Large intestine (tissue), 3 donors: Measurements from ENCODE around the gene RGS9. TPM values are rescaled to one million over a fixed set of nuclear protein-coding genes. Genes with fewer than 3 reads are reported as not detected.

Experiments used
- DNase-seq, 2 donors: peaks; one replicate each; pipeline versions ENCODE4 v3.0.0 to v3.0.0-alpha.2; 2013
- H3K27ac ChIP-seq: one replicate; pipeline ENCODE4 v1.5.1; 2013; ENCODE audit warnings: low read length
- H3K27me3 ChIP-seq: 2 replicates; pipeline ENCODE4 v1.6.1; 2013; ENCODE audit warnings: low read length; ENCODE audit not compliant: control insufficient read depth, insufficient read depth
- H3K36me3 ChIP-seq: 2 replicates; pipeline ENCODE4 v1.6.1; 2013; ENCODE audit warnings: low read length; ENCODE audit not compliant: control insufficient read depth, insufficient read depth
- H3K4me1 ChIP-seq: one replicate; pipeline ENCODE4 v1.6.1; 2013; ENCODE audit warnings: low read length; ENCODE audit not compliant: control insufficient read depth, insufficient read depth
- H3K4me3 ChIP-seq: one replicate; pipeline ENCODE4 v1.5.1; 2013; ENCODE audit warnings: low read length
- H3K9me3 ChIP-seq: one replicate; pipeline ENCODE4 v1.6.1; 2013; ENCODE audit warnings: mild to moderate bottlenecking, low read depth, low read length, moderate library complexity; ENCODE audit not compliant: control insufficient read depth
- WGBS: methylation state at CpG from one replicate; pipeline ENCODE4 v1.1.5; 2013; ENCODE audit warnings: low lambda C conversion rate; ENCODE audit not compliant: insufficient coverage; 5-methylcytosine and 5-hydroxymethylcytosine counted together
- polyA plus RNA-seq: library from polyadenylated mRNA; unstranded; fragments of 120-200 nt; gene quantifications from one replicate; pipeline ENCODE4 v1.2.1, GENCODE V29; 2013

Gene RGS9
- polyA plus RNA-seq, 1 donor, result 7.5 TPM

GRCh38 chr17:65254166-65254565, 117.0 kb downstream of the RGS9 start:
- H3K9me3 ChIP-seq, result no peaks in the 10 kb centered on the region
- no peaks in the 10 kb centered on the region for H3K27me3 ChIP-seq
- no peaks in the 10 kb centered on the region for H3K4me1 ChIP-seq
- no CpG with 5 or more reads among the region's 1 CpG for WGBS
- no peak overlapping the region for H3K4me3 ChIP-seq
- no peaks in the 10 kb centered on the region for H3K36me3 ChIP-seq
- no peak overlapping the region for H3K27ac ChIP-seq
- no peak for DNase-seq

GRCh38 chr17:65259281-65259680, 122.1 kb downstream of the RGS9 start:
- no peak for DNase-seq
- H3K4me1 ChIP-seq, result no peaks in the 10 kb centered on the region
- no peaks in the 10 kb centered on the region for H3K9me3 ChIP-seq
- H3K4me3 ChIP-seq, result no peak overlapping the region
- H3K27me3 ChIP-seq, result no peaks in the 10 kb centered on the region
- H3K36me3 ChIP-seq, result no peaks in the 10 kb centered on the region
- no CpG with 5 or more reads among the region's 5 CpGs for WGBS
- no peak overlapping the region for H3K27ac ChIP-seq

GRCh38 chr17:65259696-65260485, 122.7 kb downstream of the RGS9 start:
- Histone ChIP-seq H3K27ac (no peak overlapping the region), H3K27me3 (no peaks in the 10 kb centered on the region), H3K9me3 (no peaks in the 10 kb centered on the region), H3K4me3 (no peak overlapping the region), H3K4me1 (no peaks in the 10 kb centered on the region), H3K36me3 (no peaks in the 10 kb centered on the region)
- no CpG with 5 or more reads among the region's 7 CpGs for WGBS
- DNase-seq, result no peak

- Histone ChIP-seq H3K36me3 (no peaks in the 10 kb centered on the region), H3K27me3 (no peaks in the 10 kb centered on the region), H3K4me3 (no peak overlapping the region), H3K4me1 (no peaks in the 10 kb centered on the region), H3K9me3 (no peaks in the 10 kb centered on the region), H3K27ac (no peak overlapping the region)
- WGBS, result no CpG with 5 or more reads among the region's 2 CpGs
- no peak for DNase-seq
Measured at GRCh38 chr17:65260626-65261025, 123.5 kb downstream of the RGS9 start.

- Histone ChIP-seq H3K4me3 (no peak overlapping the region), H3K36me3 (no peaks in the 10 kb centered on the region), H3K4me1 (no peaks in the 10 kb centered on the region), H3K9me3 (no peaks in the 10 kb centered on the region), H3K27ac (no peak overlapping the region), H3K27me3 (no peaks in the 10 kb centered on the region)
- WGBS, result 100% methylated on average over 2 of the region's 4 CpGs
- DNase-seq, result no peak
Measured at GRCh38 chr17:65261152-65261551, 124.0 kb downstream of the RGS9 start.

GRCh38 chr17:65261682-65262636, 124.8 kb downstream of the RGS9 start:
- no peak for DNase-seq
- H3K4me3 ChIP-seq, result no peak overlapping the region
- H3K27ac ChIP-seq, result no peak overlapping the region
- H3K4me1 ChIP-seq, result no peaks in the 10 kb centered on the region
- 50% methylated on average over 1 of the region's 8 CpGs for WGBS
- H3K36me3 ChIP-seq, result no peaks in the 10 kb centered on the region
- no peaks in the 10 kb centered on the region for H3K27me3 ChIP-seq
- no peaks in the 10 kb centered on the region for H3K9me3 ChIP-seq

- no peak overlapping the region for H3K4me3 ChIP-seq
- no peaks in the 10 kb centered on the region for H3K4me1 ChIP-seq
- no peaks in the 10 kb centered on the region for H3K9me3 ChIP-seq
- no peak for DNase-seq
- H3K27ac ChIP-seq, result no peak overlapping the region
- H3K27me3 ChIP-seq, result no peaks in the 10 kb centered on the region
- no peaks in the 10 kb centered on the region for H3K36me3 ChIP-seq
Measured at GRCh38 chr17:65265276-65265675, 128.1 kb downstream of the RGS9 start.

- H3K27me3 ChIP-seq, result no peaks in the 10 kb centered on the region
- no peaks in the 10 kb centered on the region for H3K4me1 ChIP-seq
- H3K36me3 ChIP-seq, result no peaks in the 10 kb centered on the region
- DNase-seq, result no peak
- H3K27ac ChIP-seq, result no peak overlapping the region
- H3K4me3 ChIP-seq, result no peak overlapping the region
- H3K9me3 ChIP-seq, result no peaks in the 10 kb centered on the region
- WGBS, result 90% methylated on average over 2 of the region's 2 CpGs
Measured at GRCh38 chr17:65268832-65269231, 131.7 kb downstream of the RGS9 start.

- no peak overlapping the region for H3K4me3 ChIP-seq
Measured at GRCh38 chr17:65270499-65271253, 133.5 kb downstream of the RGS9 start.

GRCh38 chr17:65271296-65271695, 134.1 kb downstream of the RGS9 start:
- no peaks in the 10 kb centered on the region for H3K4me1 ChIP-seq
- no peaks in the 10 kb centered on the region for H3K27me3 ChIP-seq
- no peaks in the 10 kb centered on the region for H3K36me3 ChIP-seq
- no peaks in the 10 kb centered on the region for H3K9me3 ChIP-seq
- H3K4me3 ChIP-seq, result no peak overlapping the region
- WGBS, result no CpG with 5 or more reads among the region's 4 CpGs
- H3K27ac ChIP-seq, result no peak overlapping the region
- no peak for DNase-seq

More at GRCh38 chr17:65270499-65271253, 133.5 kb downstream of the RGS9 start:
- no peaks in the 10 kb centered on the region for H3K27me3 ChIP-seq
- 80% methylated on average over 2 of the region's 23 CpGs for WGBS
- no peaks in the 10 kb centered on the region for H3K36me3 ChIP-seq
- no peak for DNase-seq
- no peaks in the 10 kb centered on the region for H3K9me3 ChIP-seq
- H3K27ac ChIP-seq, result no peak overlapping the region
- no peaks in the 10 kb centered on the region for H3K4me1 ChIP-seq
